Liver (tissue), 9 donors: ENCODE data around the gene CRYBG1. TPM values are rescaled to one million over a fixed set of nuclear protein-coding genes. Genes with fewer than 3 reads are reported as not detected.

Experiments
- DNase-seq: peaks from one replicate; pipeline ENCODE4 v3.0.0-alpha.2; 2017; ENCODE audit warnings: low spot score
- H3K27ac ChIP-seq, 2 donors: one replicate each; pipeline ENCODE4 v1.7.0; 2013; ENCODE audit warnings: inconsistent platforms in 2 of 2, low read length in 2 of 2, control low read depth in 1 of 2, low read depth in 1 of 2, mild to moderate bottlenecking in 1 of 2
- H3K27me3 ChIP-seq, 4 donors: one replicate each; pipeline versions ENCODE4 v1.6.1 to v1.7.0; 2013; ENCODE audit warnings: low read length in 3 of 4, inconsistent platforms in 1 of 4, mild to moderate bottlenecking in 1 of 4, moderate library complexity in 1 of 4; ENCODE audit not compliant: control insufficient read depth in 4 of 4, insufficient read depth in 4 of 4
- H3K36me3 ChIP-seq, 4 donors: one replicate each; pipeline versions ENCODE4 v1.6.1 to v1.7.0; 2013; ENCODE audit warnings: low read length in 3 of 4, mild to moderate bottlenecking in 3 of 4, low read depth in 1 of 4, moderate library complexity in 1 of 4; ENCODE audit not compliant: control insufficient read depth in 4 of 4, insufficient read depth in 3 of 4
- H3K4me1 ChIP-seq, 4 donors: one replicate each; pipeline versions ENCODE4 v1.6.1 to v1.7.0; 2013; ENCODE audit warnings: low read length in 3 of 4, mild to moderate bottlenecking in 3 of 4, moderate library complexity in 1 of 4; ENCODE audit not compliant: control insufficient read depth in 4 of 4, insufficient read depth in 4 of 4
- H3K4me3 ChIP-seq, 3 donors: one replicate each; pipeline versions ENCODE4 v1.6.1 to v1.7.0; 2013; ENCODE audit warnings: low read length in 3 of 3, control low read depth in 1 of 3, low read depth in 1 of 3, mild to moderate bottlenecking in 1 of 3
- H3K9ac ChIP-seq, 2 donors: one replicate each; pipeline ENCODE4 v1.7.0; 2013; ENCODE audit warnings: low read length in 2 of 2, mild to moderate bottlenecking in 2 of 2, moderate library complexity in 2 of 2, control low read depth in 1 of 2, low read depth in 1 of 2
- H3K9me3 ChIP-seq, 4 donors: one replicate each; pipeline versions ENCODE4 v1.6.1 to v1.7.0; 2013; ENCODE audit warnings: low read length in 3 of 4; ENCODE audit not compliant: control insufficient read depth in 4 of 4
- EGR1 ChIP-seq, 2 donors: IDR thresholded peaks; 2 replicates each; pipeline ENCODE4 v1.6.1; 2016 to 2018; ENCODE audit warnings: antibody characterized with exemption in 2 of 2, low read depth in 2 of 2
- FOXA1 ChIP-seq: IDR thresholded peaks from 2 replicates; pipeline ENCODE4 v1.6.1; 2016; ENCODE audit warnings: antibody characterized with exemption
- FOXA2 ChIP-seq: IDR thresholded peaks from 2 replicates; pipeline ENCODE4 v1.6.1; 2016; ENCODE audit warnings: antibody characterized with exemption
- GABPA ChIP-seq, 2 donors: IDR thresholded peaks in 1 of 2; conservative IDR thresholded peaks in 1 of 2; 2 replicates each; pipeline ENCODE4 v1.6.1; 2016; ENCODE audit warnings: antibody characterized with exemption in 2 of 2, mild to moderate bottlenecking in 1 of 2, moderate library complexity in 1 of 2
- HNF4A ChIP-seq, 2 donors: conservative IDR thresholded peaks; 2 replicates each; pipeline ENCODE4 v1.6.1; 2016; ENCODE audit warnings: antibody characterized with exemption in 2 of 2, mild to moderate bottlenecking in 2 of 2
- HNF4G ChIP-seq: IDR thresholded peaks from 2 replicates; pipeline ENCODE4 v1.6.1; 2016; ENCODE audit warnings: antibody characterized with exemption
- JUND ChIP-seq, 2 donors: IDR thresholded peaks; 2 replicates each; pipeline ENCODE4 v1.6.1; 2016; ENCODE audit warnings: antibody characterized with exemption in 2 of 2
- RAD21 ChIP-seq, 2 donors: IDR thresholded peaks; 2 replicates each; pipeline ENCODE4 v1.6.1; 2016; ENCODE audit warnings: antibody characterized with exemption in 2 of 2, mild to moderate bottlenecking in 2 of 2
- RXRA ChIP-seq, 2 donors: IDR thresholded peaks; 2 replicates each; pipeline ENCODE4 v1.6.1; 2017 to 2018; ENCODE audit warnings: antibody characterized with exemption in 2 of 2, mild to moderate bottlenecking in 1 of 2
- TAF1 ChIP-seq: conservative IDR thresholded peaks from 2 replicates; pipeline ENCODE4 v1.6.1; 2016; ENCODE audit warnings: antibody characterized with exemption, mild to moderate bottlenecking
- YY1 ChIP-seq: IDR thresholded peaks from 2 replicates; pipeline ENCODE4 v1.6.1; 2016; ENCODE audit warnings: antibody characterized with exemption, mild to moderate bottlenecking
- WGBS: extraction: QIAGEN DNeasy Blood & Tissue Kit; methylation state at CpG from one replicate; pipeline ENCODE4 v1.1.7; 2013; 5-methylcytosine and 5-hydroxymethylcytosine counted together
- polyA plus RNA-seq, 2 donors: library from polyadenylated mRNA; stranded (reverse) in 1 of 2; unstranded in 1 of 2; fragments of 200-250 nt in 1 of 2; fragments of >200 nt in 1 of 2; fragmentation: Nextera tagmentation in 1 of 2; extraction: Ambion mirVana in 1 of 2; gene quantifications; one replicate each; pipeline versions ENCODE4 v1.2.1 to v1.2.3, GENCODE V29; 2013 to 2015
- total RNA-seq, 2 donors: library from RNA; depleted of rRNA; stranded (reverse); fragments of >200 nt; gene quantifications; one replicate each; pipeline ENCODE4 v1.2.3, GENCODE V29; 2014
- TF ChIP-seq, protein P1 (sequence below): IDR thresholded peaks from 2 replicates; pipeline ENCODE4 v1.6.1; 2016; ENCODE audit warnings: antibody characterized with exemption
- TF ChIP-seq, protein P2 (sequence below): IDR thresholded peaks from 2 replicates; pipeline ENCODE4 v1.6.1; 2016; ENCODE audit warnings: antibody characterized with exemption
- TF ChIP-seq, protein P3 (sequence below): fragments of 150-350 bp; IDR thresholded peaks from 2 replicates; pipeline ENCODE4 v1.5.1; 2017; ENCODE audit warnings: improper control_type of control experiment, low read depth, low read length; ENCODE audit not compliant: missing input control
- TF ChIP-seq, protein P4 (sequence below): IDR thresholded peaks from 2 replicates; pipeline ENCODE4 v1.6.1; 2016; ENCODE audit warnings: antibody characterized with exemption, mild to moderate bottlenecking
- TF ChIP-seq, protein P5 (sequence below): IDR thresholded peaks from 2 replicates; pipeline ENCODE4 v1.6.1; 2016; ENCODE audit warnings: antibody characterized with exemption
- donor health status: healthy.
- donor health status: healthy.
- donor health status: healthy.
- donor health status: healthy.
- donor health status: healthy.

Gene CRYBG1
- total and polyA plus RNA-seq, 4 donors: 2.3 to 8.7 (median 4.0) TPM

DNA sequence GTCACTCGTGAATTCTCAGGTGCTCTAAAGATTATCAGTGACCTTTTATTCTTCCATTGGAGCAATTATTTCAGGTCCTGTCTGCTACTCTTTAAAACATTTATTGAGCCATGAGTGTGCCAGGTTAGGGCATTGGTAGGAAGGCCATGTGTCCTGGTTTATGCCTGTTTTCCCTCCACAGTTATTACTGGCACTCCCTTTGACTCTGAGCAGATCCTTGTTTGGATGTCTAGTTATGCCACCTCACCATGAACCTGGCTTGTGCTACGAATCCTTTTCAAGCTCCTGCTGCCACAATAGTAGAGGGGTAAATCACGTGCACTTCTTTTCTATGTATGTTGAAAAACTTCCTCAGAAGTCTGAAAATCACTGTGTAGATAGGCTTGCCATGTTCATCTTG lies 27.4 kb downstream of the CRYBG1 start (continued):
- TF ChIP-seq, protein P1, sequence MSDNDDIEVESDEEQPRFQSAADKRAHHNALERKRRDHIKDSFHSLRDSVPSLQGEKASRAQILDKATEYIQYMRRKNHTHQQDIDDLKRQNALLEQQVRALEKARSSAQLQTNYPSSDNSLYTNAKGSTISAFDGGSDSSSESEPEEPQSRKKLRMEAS: no peak
- no peak for TF ChIP-seq TAF1
- TF ChIP-seq, protein P2, sequence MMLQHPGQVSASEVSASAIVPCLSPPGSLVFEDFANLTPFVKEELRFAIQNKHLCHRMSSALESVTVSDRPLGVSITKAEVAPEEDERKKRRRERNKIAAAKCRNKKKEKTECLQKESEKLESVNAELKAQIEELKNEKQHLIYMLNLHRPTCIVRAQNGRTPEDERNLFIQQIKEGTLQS: no peak
- TF ChIP-seq HNF4G: no peak
- TF ChIP-seq JUND (IDR thresholded peaks at IDR 0.05): no peak

DNA sequence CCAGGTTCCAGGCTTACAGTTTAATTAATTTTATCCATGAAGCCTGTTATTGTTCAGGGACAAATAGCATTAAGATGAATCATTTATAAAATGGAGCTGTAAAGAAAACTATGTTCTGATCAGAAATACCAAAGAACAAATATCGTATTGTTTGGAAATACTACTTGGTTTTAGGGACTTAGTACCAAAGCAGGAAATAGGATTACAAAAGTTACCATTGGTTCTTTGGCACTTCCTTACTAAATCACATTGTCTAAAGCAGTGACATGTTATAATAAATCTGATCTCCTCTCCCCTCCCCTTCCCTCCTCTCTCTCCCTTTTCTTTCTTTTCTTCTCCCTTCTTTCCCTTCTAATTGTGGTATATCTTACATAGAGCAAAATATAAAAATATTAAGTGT lies 29.6 kb downstream of the CRYBG1 start:
- no peaks in the 10 kb centered on the region for H3K4me1 ChIP-seq
- no peak overlapping the region for H3K9ac ChIP-seq
- H3K4me3 ChIP-seq: no peak overlapping the region
- H3K27ac ChIP-seq: no peak overlapping the region
- H3K27me3 ChIP-seq: no peaks in the 10 kb centered on the region
- no peak for DNase-seq
- H3K9me3 ChIP-seq: no peaks in the 10 kb centered on the region
- WGBS: 75% methylated on average over 1 of the region's 1 CpG
- TF ChIP-seq FOXA2 (no peak), HNF4G (no peak), HNF4A (conservative IDR thresholded peaks at IDR 0.05) (no peak), RXRA (IDR thresholded peaks at IDR 0.05) (no peak), RAD21 (IDR thresholded peaks at IDR 0.05) (no peak), GABPA (IDR thresholded peaks at IDR 0.05 in 1 of 2, conservative IDR thresholded peaks at IDR 0.05 in 1 of 2) (no peak), TAF1 (no peak), YY1 (no peak), FOXA1 (no peak), EGR1 (IDR thresholded peaks at IDR 0.05; ENCODE audit: low read depth in 2 of 2) (no peak)
- TF ChIP-seq, protein P3, sequence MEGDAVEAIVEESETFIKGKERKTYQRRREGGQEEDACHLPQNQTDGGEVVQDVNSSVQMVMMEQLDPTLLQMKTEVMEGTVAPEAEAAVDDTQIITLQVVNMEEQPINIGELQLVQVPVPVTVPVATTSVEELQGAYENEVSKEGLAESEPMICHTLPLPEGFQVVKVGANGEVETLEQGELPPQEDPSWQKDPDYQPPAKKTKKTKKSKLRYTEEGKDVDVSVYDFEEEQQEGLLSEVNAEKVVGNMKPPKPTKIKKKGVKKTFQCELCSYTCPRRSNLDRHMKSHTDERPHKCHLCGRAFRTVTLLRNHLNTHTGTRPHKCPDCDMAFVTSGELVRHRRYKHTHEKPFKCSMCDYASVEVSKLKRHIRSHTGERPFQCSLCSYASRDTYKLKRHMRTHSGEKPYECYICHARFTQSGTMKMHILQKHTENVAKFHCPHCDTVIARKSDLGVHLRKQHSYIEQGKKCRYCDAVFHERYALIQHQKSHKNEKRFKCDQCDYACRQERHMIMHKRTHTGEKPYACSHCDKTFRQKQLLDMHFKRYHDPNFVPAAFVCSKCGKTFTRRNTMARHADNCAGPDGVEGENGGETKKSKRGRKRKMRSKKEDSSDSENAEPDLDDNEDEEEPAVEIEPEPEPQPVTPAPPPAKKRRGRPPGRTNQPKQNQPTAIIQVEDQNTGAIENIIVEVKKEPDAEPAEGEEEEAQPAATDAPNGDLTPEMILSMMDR: no peak
- TF ChIP-seq, protein P2: no peak
- TF ChIP-seq, protein P4, sequence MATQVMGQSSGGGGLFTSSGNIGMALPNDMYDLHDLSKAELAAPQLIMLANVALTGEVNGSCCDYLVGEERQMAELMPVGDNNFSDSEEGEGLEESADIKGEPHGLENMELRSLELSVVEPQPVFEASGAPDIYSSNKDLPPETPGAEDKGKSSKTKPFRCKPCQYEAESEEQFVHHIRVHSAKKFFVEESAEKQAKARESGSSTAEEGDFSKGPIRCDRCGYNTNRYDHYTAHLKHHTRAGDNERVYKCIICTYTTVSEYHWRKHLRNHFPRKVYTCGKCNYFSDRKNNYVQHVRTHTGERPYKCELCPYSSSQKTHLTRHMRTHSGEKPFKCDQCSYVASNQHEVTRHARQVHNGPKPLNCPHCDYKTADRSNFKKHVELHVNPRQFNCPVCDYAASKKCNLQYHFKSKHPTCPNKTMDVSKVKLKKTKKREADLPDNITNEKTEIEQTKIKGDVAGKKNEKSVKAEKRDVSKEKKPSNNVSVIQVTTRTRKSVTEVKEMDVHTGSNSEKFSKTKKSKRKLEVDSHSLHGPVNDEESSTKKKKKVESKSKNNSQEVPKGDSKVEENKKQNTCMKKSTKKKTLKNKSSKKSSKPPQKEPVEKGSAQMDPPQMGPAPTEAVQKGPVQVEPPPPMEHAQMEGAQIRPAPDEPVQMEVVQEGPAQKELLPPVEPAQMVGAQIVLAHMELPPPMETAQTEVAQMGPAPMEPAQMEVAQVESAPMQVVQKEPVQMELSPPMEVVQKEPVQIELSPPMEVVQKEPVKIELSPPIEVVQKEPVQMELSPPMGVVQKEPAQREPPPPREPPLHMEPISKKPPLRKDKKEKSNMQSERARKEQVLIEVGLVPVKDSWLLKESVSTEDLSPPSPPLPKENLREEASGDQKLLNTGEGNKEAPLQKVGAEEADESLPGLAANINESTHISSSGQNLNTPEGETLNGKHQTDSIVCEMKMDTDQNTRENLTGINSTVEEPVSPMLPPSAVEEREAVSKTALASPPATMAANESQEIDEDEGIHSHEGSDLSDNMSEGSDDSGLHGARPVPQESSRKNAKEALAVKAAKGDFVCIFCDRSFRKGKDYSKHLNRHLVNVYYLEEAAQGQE: no peak
- TF ChIP-seq, protein P5, sequence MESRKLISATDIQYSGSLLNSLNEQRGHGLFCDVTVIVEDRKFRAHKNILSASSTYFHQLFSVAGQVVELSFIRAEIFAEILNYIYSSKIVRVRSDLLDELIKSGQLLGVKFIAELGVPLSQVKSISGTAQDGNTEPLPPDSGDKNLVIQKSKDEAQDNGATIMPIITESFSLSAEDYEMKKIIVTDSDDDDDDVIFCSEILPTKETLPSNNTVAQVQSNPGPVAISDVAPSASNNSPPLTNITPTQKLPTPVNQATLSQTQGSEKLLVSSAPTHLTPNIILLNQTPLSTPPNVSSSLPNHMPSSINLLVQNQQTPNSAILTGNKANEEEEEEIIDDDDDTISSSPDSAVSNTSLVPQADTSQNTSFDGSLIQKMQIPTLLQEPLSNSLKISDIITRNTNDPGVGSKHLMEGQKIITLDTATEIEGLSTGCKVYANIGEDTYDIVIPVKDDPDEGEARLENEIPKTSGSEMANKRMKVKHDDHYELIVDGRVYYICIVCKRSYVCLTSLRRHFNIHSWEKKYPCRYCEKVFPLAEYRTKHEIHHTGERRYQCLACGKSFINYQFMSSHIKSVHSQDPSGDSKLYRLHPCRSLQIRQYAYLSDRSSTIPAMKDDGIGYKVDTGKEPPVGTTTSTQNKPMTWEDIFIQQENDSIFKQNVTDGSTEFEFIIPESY: no peak
- H3K36me3 ChIP-seq: no peaks in the 10 kb centered on the region
